Thyroid gland (tissue), 4 donors: ENCODE data around the gene KRTAP21-1. TPM values are rescaled to one million over a fixed set of nuclear protein-coding genes. Genes with fewer than 3 reads are reported as not detected.
"Not testable (repeated sequence)": the region's sequence is repeated elsewhere in the genome, so short reads cannot be mapped to it uniquely, and the experiment has no call there.

ENCODE experiments used
- DNase-seq, 2 donors: peaks; one replicate each; pipeline ENCODE4 v3.0.0-alpha.2; 2019
- H3K27ac ChIP-seq, 3 donors: fragments of 200-600 bp; sonication (generic); 1 replicate in 2 of 3; 2 replicates in 1 of 3; pipeline ENCODE4 v1.5.1; 2016 to 2019; ENCODE audit warnings: mild to moderate bottlenecking in 1 of 3, moderate library complexity in 1 of 3
- H3K27me3 ChIP-seq: fragments of 200-600 bp; sonication (generic); one replicate; pipeline ENCODE4 v1.5.1; 2019
- H3K36me3 ChIP-seq, 2 donors: fragments of 200-600 bp; sonication (generic); one replicate each; pipeline ENCODE4 v1.5.1; 2016 to 2019
- H3K4me1 ChIP-seq, 2 donors: fragments of 200-600 bp; sonication (generic); one replicate each; pipeline ENCODE4 v1.5.1; 2017 to 2019
- H3K4me3 ChIP-seq, 3 donors: fragments of 200-600 bp; sonication (generic); replicated peaks in 1 of 3; 1 replicate in 2 of 3; 2 replicates in 1 of 3; pipeline ENCODE4 v1.5.1; 2016; ENCODE audit warnings: mild to moderate bottlenecking in 1 of 3
- H3K9me3 ChIP-seq: fragments of 200-600 bp; sonication (generic); one replicate; pipeline ENCODE4 v1.5.1; 2017
- CTCF ChIP-seq, 6 experiments: fragments of 200-600 bp in 3 of 6; fragments of 450-650 bp in 3 of 6; sonication (generic) in 3 of 6; IDR thresholded peaks; one replicate each; pipeline ENCODE4 v1.5.1; 2016 to 2019; ENCODE audit warnings: antibody characterized with exemption in 6 of 6, mild to moderate bottlenecking in 2 of 6, inconsistent platforms in 1 of 6, moderate library complexity in 1 of 6
- POLR2A ChIP-seq, 2 donors: fragments of 450-650 bp; IDR thresholded peaks; one replicate each; pipeline ENCODE4 v1.6.1; 2017; ENCODE audit warnings: antibody characterized with exemption in 2 of 2, mild to moderate bottlenecking in 2 of 2, moderate library complexity in 1 of 2
- WGBS, 2 donors: methylation state at CpG; one replicate each; pipeline ENCODE4 v1.1.5; 2017; 5-methylcytosine and 5-hydroxymethylcytosine counted together
- intact Hi-C: fragments of 100-400 bp; cut with DNase I; formaldehyde crosslinking; loops from one replicate; pipeline ENCODE4 v1.15.1; 2023
- total RNA-seq, 4 donors: library from RNA; depleted of rRNA; stranded (reverse); fragments of >200 nt; gene quantifications; one replicate each; pipeline ENCODE4 v1.2.3, GENCODE V29; 2016

Gene KRTAP21-1
- not detected for total RNA-seq

DNA sequence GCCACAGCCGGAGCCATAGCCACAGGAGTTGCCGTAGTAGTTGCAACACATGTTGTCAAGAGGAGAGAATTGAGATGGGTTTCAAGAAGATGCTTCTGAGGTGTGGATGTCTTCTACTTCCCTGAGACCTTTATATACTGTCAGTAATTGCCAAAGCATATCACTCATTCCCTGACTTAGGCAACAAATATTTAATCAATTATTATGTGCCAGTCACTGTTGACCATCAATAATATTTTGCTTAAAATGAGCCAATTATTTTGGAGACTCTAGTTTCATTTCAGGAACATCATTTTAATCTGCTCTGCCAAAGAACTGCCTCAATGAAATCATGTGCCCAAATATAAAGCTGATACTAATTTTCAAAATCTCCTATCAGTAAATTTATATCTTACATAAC is at the start of gene KRTAP21-1:
TSS of gene KRTAP21-1 (minus strand) at position 101 of the 400 bp plus-strand sequence. CDS start at position 51, 50 bp downstream.
- H3K36me3 ChIP-seq, H3K27me3 ChIP-seq, H3K4me1 ChIP-seq, H3K9me3 ChIP-seq, DNase-seq, H3K4me3 ChIP-seq, H3K27ac ChIP-seq, intact Hi-C loops: not testable (repeated sequence)
- 93 to 100% methylated on average over 2 of the region's 2 CpGs for WGBS, 2 donors

GRCh38 chr21:30800605-30801004 is 45.4 kb upstream of the KRTAP21-1 start:
- Histone ChIP-seq H3K4me1 (no peaks in the 10 kb centered on the region), H3K27me3 (no peaks in the 10 kb centered on the region), H3K4me3 (no peak overlapping the region), H3K27ac (no peak overlapping the region), H3K9me3 (no peaks in the 10 kb centered on the region), H3K36me3 (no peaks in the 10 kb centered on the region)
- WGBS, 2 donors, result 91 to 92% methylated on average over 1 of the region's 1 CpG
- TF ChIP-seq CTCF (IDR thresholded peaks at IDR 0.05) (no peak), POLR2A (IDR thresholded peaks at IDR 0.05) (no peak)
- DNase-seq, result no peak
- intact Hi-C loops, result no loop called here

DNA sequence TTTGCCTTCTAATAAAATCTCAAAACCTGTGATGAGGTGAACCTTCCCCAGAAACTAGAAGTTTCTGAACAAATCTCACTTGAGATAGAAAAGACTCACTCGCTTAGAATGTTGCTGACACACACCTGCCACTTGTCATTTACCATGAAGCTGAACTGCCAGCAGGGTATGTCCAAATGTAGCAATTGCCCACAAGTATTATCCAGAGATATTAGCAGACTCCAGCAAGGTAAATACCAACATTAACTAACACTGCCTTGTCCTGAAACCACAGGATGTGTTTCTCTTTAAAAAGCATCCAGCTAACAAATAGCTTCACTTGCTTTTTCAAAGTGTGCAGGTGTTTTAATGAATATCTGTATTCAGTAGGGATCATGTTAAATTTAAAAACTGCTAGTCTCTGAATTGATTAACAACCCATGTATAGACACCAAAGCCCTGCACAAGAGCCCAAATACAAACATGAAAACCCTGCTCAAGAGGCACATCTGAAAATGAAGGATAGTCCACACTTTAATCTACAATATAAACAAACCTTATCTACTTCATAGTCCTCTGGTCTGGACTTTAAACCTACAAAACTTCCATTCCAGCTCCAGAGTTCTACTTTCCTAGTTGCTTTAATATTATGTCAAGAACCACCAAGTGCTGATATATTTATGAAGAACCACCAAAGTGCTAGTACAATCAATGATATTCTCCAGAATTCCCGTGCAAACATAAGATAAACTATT is 38.5 kb upstream of the KRTAP21-1 start:
- WGBS, 2 donors, result 63 to 75% methylated on average over 2 of the region's 2 CpGs
- TF ChIP-seq CTCF (IDR thresholded peaks at IDR 0.05), result no peak
- TF ChIP-seq POLR2A (IDR thresholded peaks at IDR 0.05), result no peak
- DNase-seq, result no peak
- H3K36me3 ChIP-seq, result no peaks in the 10 kb centered on the region
- H3K9me3 ChIP-seq, result no peaks in the 10 kb centered on the region
- H3K27me3 ChIP-seq, result no peaks in the 10 kb centered on the region
- intact Hi-C loops, result no loop called here
- no peak overlapping the region for H3K27ac ChIP-seq
- H3K4me3 ChIP-seq, result no peak overlapping the region
- H3K4me1 ChIP-seq, result no peaks in the 10 kb centered on the region

DNA sequence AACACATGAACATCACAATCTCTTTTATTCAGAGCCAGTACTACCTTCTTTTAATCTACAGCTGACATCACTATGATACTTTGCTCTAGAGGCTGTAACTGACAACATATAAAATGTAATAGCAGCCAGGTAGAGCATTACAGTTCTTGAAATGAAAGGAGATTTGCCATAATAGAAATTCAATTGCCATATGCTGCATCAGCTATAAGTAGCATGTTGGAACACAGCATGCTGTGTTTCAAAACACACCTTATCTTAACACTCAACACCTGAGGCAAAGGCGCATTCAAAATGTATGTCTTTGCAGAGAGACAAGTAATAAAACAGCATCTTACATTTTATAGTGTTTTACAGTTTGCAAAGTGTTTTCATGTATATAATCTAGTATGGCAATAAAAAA is 24.0 kb upstream of the KRTAP21-1 start:
- Histone ChIP-seq H3K4me1 (no peaks in the 10 kb centered on the region), H3K9me3 (no peaks in the 10 kb centered on the region), H3K27me3 (no peaks in the 10 kb centered on the region), H3K36me3 (no peaks in the 10 kb centered on the region), H3K27ac (no peak overlapping the region), H3K4me3 (no peak overlapping the region)
- intact Hi-C loops, result no loop called here
- 97 to 98% methylated on average over 1 of the region's 1 CpG for WGBS, 2 donors
- no peak for DNase-seq
- no peak for TF ChIP-seq POLR2A (IDR thresholded peaks at IDR 0.05)
- no peak for TF ChIP-seq CTCF (IDR thresholded peaks at IDR 0.05)

- WGBS, 2 donors, result 93 to 95% methylated on average over 4 of the region's 4 CpGs
- intact Hi-C loops, result no loop called here
- Histone ChIP-seq H3K9me3 (no peaks in the 10 kb centered on the region), H3K4me3 (no peak overlapping the region), H3K27ac (no peak overlapping the region), H3K27me3 (no peaks in the 10 kb centered on the region), H3K36me3 (no peaks in the 10 kb centered on the region), H3K4me1 (no peaks in the 10 kb centered on the region)
- TF ChIP-seq CTCF (IDR thresholded peaks at IDR 0.05), result no peak
- no peak for TF ChIP-seq POLR2A (IDR thresholded peaks at IDR 0.05)
- no peak for DNase-seq
Observed at GRCh38 chr21:30769724-30770431, 14.7 kb upstream of the KRTAP21-1 start.
